GM18505 (cell line): ENCODE data around the gene HSD17B13.
A peak's percentile ranks its signal among the peaks of the same experiment; 100 is the strongest.
"Not testable (repeated sequence)": the region's sequence is repeated elsewhere in the genome, so short reads cannot be mapped to it uniquely, and the experiment has no call there.

ENCODE experiments used
- ATAC-seq: cut with Tn5 transposase; IDR thresholded peaks from one replicate; pipeline ENCODE4 v1.9.1; 2021; ENCODE audit not compliant: unreplicated experiment
- POLR2A ChIP-seq: IDR thresholded peaks from 4 replicates; pipeline ENCODE4 v1.6.1; 2011; ENCODE audit warnings: borderline replicate concordance; ENCODE audit not compliant: insufficient read depth, insufficient read length; ENCODE audit errors: extremely low read depth

HSD17B13 gene

GRCh38 chr4:87322754-87323153 is at the start of gene HSD17B13:
HSD17B13 (minus strand) TSS chr4:87322882; CDS start chr4:87322841, 41 bp downstream.
- TF ChIP-seq POLR2A = no peak
- ATAC-seq = no peak

GRCh38 chr4:87370068-87370467 is 47.4 kb upstream of the HSD17B13 start:
- no peak for TF ChIP-seq POLR2A

GRCh38 chr4:87366521-87367162 is 44.0 kb upstream of the HSD17B13 start:
- no peak for TF ChIP-seq POLR2A
- no peak for ATAC-seq

More at GRCh38 chr4:87370068-87370467, 47.4 kb upstream of the HSD17B13 start:
- ATAC-seq = no peak

- no peak for TF ChIP-seq POLR2A
- no peak for ATAC-seq
Measured at GRCh38 chr4:87365348-87365747, 42.7 kb upstream of the HSD17B13 start.

GRCh38 chr4:87363552-87363951 is 40.9 kb upstream of the HSD17B13 start:
- no peak for ATAC-seq
- TF ChIP-seq POLR2A = no peak

- no peak for ATAC-seq
- TF ChIP-seq POLR2A = no peak
Measured at GRCh38 chr4:87360338-87360935, 37.8 kb upstream of the HSD17B13 start.

GRCh38 chr4:87359258-87359657 is 36.6 kb upstream of the HSD17B13 start:
- ATAC-seq = no peak
- no peak for TF ChIP-seq POLR2A

GRCh38 chr4:87356832-87357526 is 34.3 kb upstream of the HSD17B13 start:
- no peak for TF ChIP-seq POLR2A
- no peak for ATAC-seq

- ATAC-seq = no peak
- no peak for TF ChIP-seq POLR2A
Measured at GRCh38 chr4:87354168-87355102, 31.8 kb upstream of the HSD17B13 start.

- ATAC-seq = peak; percentile 91
Measured at GRCh38 chr4:87353592-87353991, 30.9 kb upstream of the HSD17B13 start.

GRCh38 chr4:87345139-87345538 is 22.5 kb upstream of the HSD17B13 start:
- no peak for TF ChIP-seq POLR2A
- no peak for ATAC-seq

More at GRCh38 chr4:87353592-87353991, 30.9 kb upstream of the HSD17B13 start:
- no peak for TF ChIP-seq POLR2A

- ATAC-seq = no peak
- TF ChIP-seq POLR2A = no peak
Measured at GRCh38 chr4:87342872-87343271, 20.2 kb upstream of the HSD17B13 start.

GRCh38 chr4:87341954-87342635 is 19.4 kb upstream of the HSD17B13 start:
- not testable (repeated sequence) for ATAC-seq

GRCh38 chr4:87339440-87339839 is 16.8 kb upstream of the HSD17B13 start:
- ATAC-seq = no peak
- TF ChIP-seq POLR2A = no peak
